ENCODE measurements around the gene PTPRT. TPM values are rescaled to one million over a fixed set of nuclear protein-coding genes. Genes with fewer than 3 reads are reported as not detected.

PTPRT gene
- total and polyA plus RNA-seq, 2 donors (not counting 1 experiment from before 2014, with no cell fraction given), result not detected

- no peaks in the 10 kb centered on the region for H3K9me3 ChIP-seq (ENCODE audit: control insufficient read depth, insufficient read depth, low read depth, low read length)
- H3K9ac ChIP-seq (ENCODE audit: insufficient read depth, low read length), result no peak overlapping the region
- H4K20me1 ChIP-seq (ENCODE audit: control insufficient read depth, extremely low read depth, insufficient read depth, low read length), result no peaks in the 10 kb centered on the region
- no peak overlapping the region for H3K4me2 ChIP-seq (ENCODE audit: extremely low read depth, insufficient read depth, low read length)
- DNase-seq (ENCODE audit: low read depth in 2 of 2), result no peak
- no peak overlapping the region for H3K4me3 ChIP-seq (replicated peaks in 1 of 4; ENCODE audit: control extremely low read depth in 1 of 4, insufficient read depth in 1 of 4, low read depth in 3 of 4, low read length in 4 of 4)
- H3K27ac ChIP-seq (ENCODE audit: insufficient read depth, low read length), result no peak overlapping the region
- TF ChIP-seq CTCF (conservative IDR thresholded peaks at IDR 0.05 in 1 of 2, IDR thresholded peaks at IDR 0.05 in 1 of 2; ENCODE audit: low read depth in 1 of 2, low read length in 2 of 2), result no peak
- no peak for TF ChIP-seq EZH2 (IDR thresholded peaks at IDR 0.05; ENCODE audit: low read length, missing control alignments)
- no peaks in the 10 kb centered on the region for H3K27me3 ChIP-seq (ENCODE audit: control insufficient read depth, insufficient read depth, low read length)
- no peaks in the 10 kb centered on the region for H3K79me2 ChIP-seq (ENCODE audit: control insufficient read depth, insufficient read depth, low read length)
- no peak overlapping the region for H2AFZ ChIP-seq (ENCODE audit: low read length)
- no peaks in the 10 kb centered on the region for H3K4me1 ChIP-seq (ENCODE audit: control insufficient read depth, extremely low read depth, insufficient read depth, low read length)
- H3K36me3 ChIP-seq (ENCODE audit: control insufficient read depth, insufficient read depth, low read length), result no peaks in the 10 kb centered on the region
Observed at GRCh38 chr20:42963796-42964195, 225.9 kb downstream of the PTPRT start.

GRCh38 chr20:42961771-42962170 is 227.9 kb downstream of the PTPRT start:
- Histone ChIP-seq H3K27me3 (ENCODE audit: control insufficient read depth, insufficient read depth, low read length) (no peaks in the 10 kb centered on the region), H4K20me1 (ENCODE audit: control insufficient read depth, extremely low read depth, insufficient read depth, low read length) (no peaks in the 10 kb centered on the region), H3K4me2 (ENCODE audit: extremely low read depth, insufficient read depth, low read length) (no peak overlapping the region), H3K9me3 (ENCODE audit: control insufficient read depth, insufficient read depth, low read depth, low read length) (no peaks in the 10 kb centered on the region), H3K27ac (ENCODE audit: insufficient read depth, low read length) (no peak overlapping the region), H3K4me1 (ENCODE audit: control insufficient read depth, extremely low read depth, insufficient read depth, low read length) (no peaks in the 10 kb centered on the region), H2AFZ (ENCODE audit: low read length) (no peak overlapping the region), H3K79me2 (ENCODE audit: control insufficient read depth, insufficient read depth, low read length) (no peaks in the 10 kb centered on the region), H3K9ac (ENCODE audit: insufficient read depth, low read length) (no peak overlapping the region), H3K4me3 (replicated peaks in 1 of 4; ENCODE audit: control extremely low read depth in 1 of 4, insufficient read depth in 1 of 4, low read depth in 3 of 4, low read length in 4 of 4) (no peak overlapping the region), H3K36me3 (ENCODE audit: control insufficient read depth, insufficient read depth, low read length) (no peaks in the 10 kb centered on the region)
- no peak for DNase-seq (ENCODE audit: low read depth in 2 of 2)
- TF ChIP-seq CTCF (conservative IDR thresholded peaks at IDR 0.05 in 1 of 2, IDR thresholded peaks at IDR 0.05 in 1 of 2; ENCODE audit: low read depth in 1 of 2, low read length in 2 of 2) (no peak), EZH2 (IDR thresholded peaks at IDR 0.05; ENCODE audit: low read length, missing control alignments) (no peak)

GRCh38 chr20:42959996-42960395 is 229.7 kb downstream of the PTPRT start:
- Histone ChIP-seq H3K36me3 (ENCODE audit: control insufficient read depth, insufficient read depth, low read length) (no peaks in the 10 kb centered on the region), H3K9me3 (ENCODE audit: control insufficient read depth, insufficient read depth, low read depth, low read length) (no peaks in the 10 kb centered on the region), H4K20me1 (ENCODE audit: control insufficient read depth, extremely low read depth, insufficient read depth, low read length) (no peaks in the 10 kb centered on the region), H3K4me1 (ENCODE audit: control insufficient read depth, extremely low read depth, insufficient read depth, low read length) (no peaks in the 10 kb centered on the region), H3K27me3 (ENCODE audit: control insufficient read depth, insufficient read depth, low read length) (no peaks in the 10 kb centered on the region), H3K4me2 (ENCODE audit: extremely low read depth, insufficient read depth, low read length) (no peak overlapping the region), H3K79me2 (ENCODE audit: control insufficient read depth, insufficient read depth, low read length) (no peaks in the 10 kb centered on the region), H3K27ac (ENCODE audit: insufficient read depth, low read length) (no peak overlapping the region), H3K9ac (ENCODE audit: insufficient read depth, low read length) (no peak overlapping the region), H3K4me3 (replicated peaks in 1 of 4; ENCODE audit: control extremely low read depth in 1 of 4, insufficient read depth in 1 of 4, low read depth in 3 of 4, low read length in 4 of 4) (no peak overlapping the region), H2AFZ (ENCODE audit: low read length) (no peak overlapping the region)
- TF ChIP-seq EZH2 (IDR thresholded peaks at IDR 0.05; ENCODE audit: low read length, missing control alignments), result no peak
- TF ChIP-seq CTCF (conservative IDR thresholded peaks at IDR 0.05 in 1 of 2, IDR thresholded peaks at IDR 0.05 in 1 of 2; ENCODE audit: low read depth in 1 of 2, low read length in 2 of 2), result no peak
- DNase-seq (ENCODE audit: low read depth in 2 of 2), result no peak
